Omental fat pad (tissue), 4 donors: ENCODE data around the gene LRFN2. TPM values are rescaled to one million over a fixed set of nuclear protein-coding genes. Genes with fewer than 3 reads are reported as not detected.

Source experiments
- ATAC-seq: fragments of 150-250 bp; one replicate; pipeline ENCODE4 v1.9.1; 2016; ENCODE audit warnings: mild to moderate bottlenecking, moderate library complexity; ENCODE audit not compliant: low FRiP score
- DNase-seq: peaks from one replicate; pipeline ENCODE4 v3.0.0-alpha.2; 2019; ENCODE audit warnings: low spot score
- total RNA-seq, 4 donors: library from RNA; depleted of rRNA; stranded (reverse); fragments of >200 nt; gene quantifications; one replicate each; pipeline ENCODE4 v1.1.0, GENCODE V29; 2016
- TF ChIP-seq, protein P1 (sequence below), 3 donors: fragments of 450-650 bp; IDR thresholded peaks; one replicate each; pipeline ENCODE4 v1.5.1; 2016 to 2017; ENCODE audit warnings: antibody characterized with exemption in 3 of 3, mild to moderate bottlenecking in 3 of 3, moderate library complexity in 2 of 3

Gene LRFN2
- total RNA-seq, 4 donors from 2014 or later = not detected

DNA sequence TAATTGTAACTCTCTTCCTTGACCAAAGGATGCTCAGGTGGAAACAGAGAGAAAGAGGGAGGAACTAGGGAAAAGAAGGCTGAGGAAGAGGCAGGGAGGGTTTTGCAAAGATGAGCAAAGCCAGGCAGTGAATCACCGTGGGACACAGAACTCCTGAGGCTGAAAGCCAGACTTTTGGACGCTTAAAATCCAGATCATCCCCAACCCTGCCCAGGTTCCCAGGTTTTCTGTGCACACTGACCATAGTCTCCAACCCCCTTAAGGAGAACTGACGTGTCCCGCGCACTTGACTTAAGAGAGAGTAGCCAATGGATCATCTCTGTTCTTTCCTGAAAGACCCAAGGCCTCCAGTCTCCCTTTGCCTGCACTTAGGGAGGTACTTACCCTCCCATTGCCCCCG is 75.3 kb downstream of the LRFN2 start:
- TF ChIP-seq, protein P1, sequence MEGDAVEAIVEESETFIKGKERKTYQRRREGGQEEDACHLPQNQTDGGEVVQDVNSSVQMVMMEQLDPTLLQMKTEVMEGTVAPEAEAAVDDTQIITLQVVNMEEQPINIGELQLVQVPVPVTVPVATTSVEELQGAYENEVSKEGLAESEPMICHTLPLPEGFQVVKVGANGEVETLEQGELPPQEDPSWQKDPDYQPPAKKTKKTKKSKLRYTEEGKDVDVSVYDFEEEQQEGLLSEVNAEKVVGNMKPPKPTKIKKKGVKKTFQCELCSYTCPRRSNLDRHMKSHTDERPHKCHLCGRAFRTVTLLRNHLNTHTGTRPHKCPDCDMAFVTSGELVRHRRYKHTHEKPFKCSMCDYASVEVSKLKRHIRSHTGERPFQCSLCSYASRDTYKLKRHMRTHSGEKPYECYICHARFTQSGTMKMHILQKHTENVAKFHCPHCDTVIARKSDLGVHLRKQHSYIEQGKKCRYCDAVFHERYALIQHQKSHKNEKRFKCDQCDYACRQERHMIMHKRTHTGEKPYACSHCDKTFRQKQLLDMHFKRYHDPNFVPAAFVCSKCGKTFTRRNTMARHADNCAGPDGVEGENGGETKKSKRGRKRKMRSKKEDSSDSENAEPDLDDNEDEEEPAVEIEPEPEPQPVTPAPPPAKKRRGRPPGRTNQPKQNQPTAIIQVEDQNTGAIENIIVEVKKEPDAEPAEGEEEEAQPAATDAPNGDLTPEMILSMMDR (IDR thresholded peaks at IDR 0.05) = no peak
- ATAC-seq = no peak
- no peak for DNase-seq

DNA sequence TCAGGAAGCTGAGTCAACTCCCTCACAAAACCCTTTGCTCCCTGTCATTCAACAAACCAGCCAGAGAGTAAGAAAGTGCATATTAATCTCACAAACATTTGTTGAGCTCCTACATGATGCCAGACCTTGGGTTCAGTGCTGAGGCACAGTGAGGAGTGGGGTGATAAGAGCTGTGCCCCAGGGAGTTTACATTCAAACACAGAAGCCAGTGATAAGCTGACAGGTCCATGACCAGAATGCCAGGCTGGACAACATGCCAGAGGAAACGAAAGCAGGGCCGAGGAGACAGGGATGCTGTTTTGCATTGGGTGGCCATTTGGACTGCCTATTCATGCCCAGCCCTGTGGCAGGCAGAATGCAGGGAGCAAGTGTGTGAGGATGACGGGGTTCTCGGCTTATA is 76.7 kb downstream of the LRFN2 start:
- ATAC-seq = no peak
- TF ChIP-seq, protein P1 (IDR thresholded peaks at IDR 0.05) = no peak
- no peak for DNase-seq

DNA sequence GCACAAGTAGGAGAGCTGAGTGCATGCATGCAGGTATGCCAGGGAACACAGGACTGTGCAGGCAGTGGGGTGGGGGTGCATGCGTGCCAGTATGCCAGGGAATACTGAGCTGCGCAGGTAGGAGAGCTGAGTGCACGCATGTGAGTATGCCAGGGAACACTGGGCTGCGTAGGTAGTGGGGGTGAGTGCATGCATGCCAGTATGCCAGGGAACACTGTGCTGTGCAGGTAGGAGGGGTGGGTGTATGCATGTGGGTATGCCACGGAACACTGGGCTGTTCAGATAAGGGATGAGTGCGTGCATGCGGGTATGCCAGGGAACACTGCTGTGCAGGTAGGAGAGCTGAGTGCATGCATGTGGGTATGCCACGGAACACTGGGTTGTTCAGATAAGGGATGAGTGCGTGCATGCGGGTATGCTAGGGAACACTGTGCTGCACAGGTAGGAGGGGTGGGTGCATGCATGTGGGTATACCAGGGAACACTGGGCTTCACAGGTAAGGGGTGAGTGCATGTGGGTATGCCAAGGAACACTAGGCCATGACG is 77.4 kb downstream of the LRFN2 start:
- DNase-seq (no peak), ATAC-seq (no peak)
- TF ChIP-seq, protein P1 (IDR thresholded peaks at IDR 0.05) = no peak

DNA sequence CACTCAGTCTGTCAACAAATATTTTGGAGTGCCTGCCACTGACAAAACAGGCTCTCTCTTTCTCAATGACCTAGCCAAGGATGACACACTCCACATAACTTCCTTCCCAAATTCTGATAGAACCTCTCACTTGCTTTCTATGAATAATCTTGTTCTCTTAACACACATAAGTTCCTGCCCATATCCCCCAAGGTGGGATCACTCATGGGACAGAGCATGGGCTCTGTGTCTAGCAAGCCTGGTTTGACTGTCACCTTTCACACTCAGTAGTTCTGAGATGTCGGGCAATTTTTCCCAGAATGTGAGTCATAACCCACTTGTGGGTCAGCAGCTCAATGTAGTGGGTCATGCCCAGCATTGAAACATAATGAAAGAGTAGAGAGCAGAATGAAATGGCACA is 78.1 kb downstream of the LRFN2 start:
- ATAC-seq (no peak), DNase-seq (no peak)
- TF ChIP-seq, protein P1 (IDR thresholded peaks at IDR 0.05) = no peak

DNA sequence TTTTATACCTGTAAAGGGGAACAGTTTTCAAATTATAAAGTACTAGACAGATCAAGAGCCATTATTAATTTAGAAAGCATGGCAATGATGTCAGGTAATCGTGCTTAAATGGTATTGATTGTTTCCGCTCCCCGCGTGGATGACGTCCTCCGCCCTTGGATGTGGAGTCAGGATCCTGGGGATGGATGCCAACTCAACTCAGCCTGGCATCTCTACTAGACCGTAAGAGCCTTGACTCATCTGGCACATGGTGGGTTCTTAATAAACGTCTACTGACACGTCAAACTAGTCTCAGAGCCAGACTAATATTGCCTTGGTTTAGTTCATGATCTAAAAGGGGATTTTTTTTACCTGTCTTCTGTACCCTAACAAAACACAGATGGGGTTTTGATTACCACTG is 80.2 kb downstream of the LRFN2 start:
- TF ChIP-seq, protein P1 (IDR thresholded peaks at IDR 0.05) = no peak
- ATAC-seq (no peak), DNase-seq (no peak)

DNA sequence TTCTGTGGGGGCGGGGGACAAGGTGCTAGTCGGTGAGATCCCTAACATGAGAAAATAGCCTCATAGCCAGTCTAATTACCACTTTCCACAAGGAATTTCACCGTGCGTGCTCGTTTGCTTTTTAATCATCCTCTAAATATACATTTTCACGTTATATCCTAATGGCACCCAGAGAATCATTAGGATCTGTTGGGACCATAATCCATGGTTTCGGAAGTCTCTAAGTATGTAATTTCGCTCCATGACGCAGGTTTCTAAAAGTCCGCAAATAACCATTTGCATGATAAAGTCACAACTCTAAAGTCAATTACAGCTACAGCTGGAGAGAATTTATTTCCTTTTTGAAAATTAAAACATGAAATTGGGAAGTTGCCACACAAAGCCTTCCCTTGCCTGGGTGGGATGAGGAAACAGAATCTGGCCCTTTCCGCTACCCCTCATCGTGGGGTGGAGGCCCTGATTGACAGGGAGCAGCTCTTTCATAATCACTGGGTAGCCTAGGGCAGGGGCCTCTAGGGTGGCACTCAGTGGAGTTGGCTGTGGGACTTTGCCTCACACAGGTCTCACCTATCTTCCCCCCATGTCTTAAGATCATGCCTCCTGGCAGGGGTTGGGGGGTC is 81.9 kb downstream of the LRFN2 start:
- TF ChIP-seq, protein P1 (IDR thresholded peaks at IDR 0.05) = no peak
- ATAC-seq (no peak), DNase-seq (no peak)

DNA sequence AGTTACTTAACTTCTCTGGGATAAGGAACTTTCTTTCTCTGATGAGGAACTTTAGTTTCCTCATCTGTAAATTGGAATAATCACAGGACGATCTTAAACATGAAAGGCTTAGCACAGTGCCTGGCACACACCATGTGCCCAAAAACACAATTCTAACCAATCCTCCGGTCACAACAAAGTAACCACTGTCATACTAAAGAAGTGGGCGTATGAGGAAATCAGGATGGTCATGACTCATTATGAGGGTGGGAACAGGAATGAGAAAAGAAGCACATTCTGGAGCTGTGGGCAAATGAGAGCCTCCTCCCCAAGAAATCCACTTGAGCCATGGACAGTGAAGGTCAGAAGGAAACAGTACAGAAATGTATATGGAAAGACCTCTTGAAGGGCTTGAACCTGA is 82.9 kb downstream of the LRFN2 start:
- DNase-seq (no peak), ATAC-seq (no peak)
- TF ChIP-seq, protein P1 (IDR thresholded peaks at IDR 0.05) = no peak
